ENCODE data around the gene AKAP6. TPM values are rescaled to one million over a fixed set of nuclear protein-coding genes. Genes with fewer than 3 reads are reported as not detected.

The AKAP6 gene
- total RNA-seq, 1 experiment from 2014 or later, result 1.1 TPM

DNA sequence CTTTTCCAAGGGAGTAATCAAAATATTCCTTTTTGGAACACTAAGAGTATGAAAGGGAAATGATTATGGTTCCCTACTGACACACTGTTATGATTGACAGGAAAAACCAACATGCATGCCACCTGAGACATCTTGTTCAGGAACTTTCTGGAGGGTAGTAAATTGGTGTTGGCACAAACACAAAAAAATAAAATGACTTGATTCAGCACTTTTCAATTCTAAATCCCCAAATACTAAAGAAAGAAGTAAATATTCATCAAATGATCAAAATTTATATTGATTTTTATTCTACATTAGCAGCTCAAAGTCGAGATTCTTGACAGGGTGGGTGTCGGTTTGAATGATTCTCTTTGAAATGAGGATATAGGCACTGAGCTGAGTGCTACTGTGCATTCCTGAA, 338.2 kb downstream of the AKAP6 start:
- H3K56ac ChIP-seq (ENCODE audit: insufficient read length, low read depth, low read length), result no peak overlapping the region
- no peak overlapping the region for H3T11ph ChIP-seq (ENCODE audit: low read length)
- H3K4me2 ChIP-seq (ENCODE audit: insufficient read depth, insufficient read length, low read length), result no peak overlapping the region
- H2AFZ ChIP-seq (ENCODE audit: low read length), result no peak overlapping the region
- no peaks in the 10 kb centered on the region for H3K23me2 ChIP-seq (ENCODE audit: insufficient read length, low read depth, low read length, poor library complexity, severe bottlenecking)
- no peak for TF ChIP-seq CTCF (conservative IDR thresholded peaks at IDR 0.05)
- no peak overlapping the region for H2BK12ac ChIP-seq (ENCODE audit: insufficient read length, low read depth, low read length)
- Mint-ChIP-seq H3K27me3 (ENCODE audit: low read depth) (no peaks in the 10 kb centered on the region), H3K27ac (no peak overlapping the region), H3K4me3 (no peak overlapping the region), H3K9me3 (peaks cover 0 to 2% of the 10 kb centered on the region in 2 experiments; a peak in 2 of 5 replicates), H3K4me1 (peaks cover 6 to 9% of the 10 kb centered on the region in 2 experiments), H3K36me3 (ENCODE audit: insufficient read depth in 1 of 3, low read depth in 3 of 3) (no peaks in the 10 kb centered on the region)
- no peaks in the 10 kb centered on the region for H3K79me2 ChIP-seq (ENCODE audit: insufficient read depth, low read length)
- no peak overlapping the region for H3K4ac ChIP-seq (ENCODE audit: low read depth, low read length)
- no peak overlapping the region for H2AK5ac ChIP-seq (ENCODE audit: insufficient read length, low read length)
- no peak overlapping the region for H2BK5ac ChIP-seq (ENCODE audit: insufficient read length, low read length)
- H2BK20ac ChIP-seq (ENCODE audit: low read depth, low read length, poor library complexity, severe bottlenecking), result no peak overlapping the region
- no peaks in the 10 kb centered on the region for H3K79me1 ChIP-seq (ENCODE audit: insufficient read depth, low read depth, low read length, poor library complexity, severe bottlenecking)
- H3K9ac ChIP-seq (ENCODE audit: extremely low read depth, insufficient read length, low read length), result no peak overlapping the region
- no peak overlapping the region for H4K8ac ChIP-seq (replicated peaks; ENCODE audit: insufficient read length, low read depth, low read length)
- no peak overlapping the region for H2BK120ac ChIP-seq (ENCODE audit: low read depth, low read length, poor library complexity, severe bottlenecking)
- no peak overlapping the region for H4K91ac ChIP-seq (ENCODE audit: insufficient read length, low read depth, low read length)
- no peaks in the 10 kb centered on the region for H3K27me3 ChIP-seq (ENCODE audit: insufficient read depth, low read length)
- H3K9me3 ChIP-seq (ENCODE audit: control insufficient read depth, low read depth, low read length), result no peaks in the 10 kb centered on the region
- no peak overlapping the region for H3K27ac ChIP-seq (ENCODE audit: insufficient read length, low read depth, low read length)
- no peak overlapping the region for H3K18ac ChIP-seq (ENCODE audit: insufficient read length, low read depth, low read length)
- H3K23ac ChIP-seq (ENCODE audit: insufficient read length, low read depth, low read length), result no peak overlapping the region
- no peak overlapping the region for H3K14ac ChIP-seq (ENCODE audit: insufficient read depth, low read length)
- no peak overlapping the region for H2BK15ac ChIP-seq (ENCODE audit: low read depth, low read length)
- no peaks in the 10 kb centered on the region for H4K20me1 ChIP-seq (ENCODE audit: control insufficient read depth, insufficient read depth, insufficient read length)
- no peak for DNase-seq
- WGBS (ENCODE audit: extremely low coverage, insufficient read length, low lambda C conversion rate), result no CpG with 5 or more reads among the region's 2 CpGs
- H3K4me1 ChIP-seq (ENCODE audit: insufficient read depth, low read length), result no peaks in the 10 kb centered on the region; the same call in 1 of the 2 replicates
- H4K5ac ChIP-seq (ENCODE audit: insufficient read length, low read depth, low read length), result no peak overlapping the region

All from H9 (cell line).